Measurements from ENCODE around the gene IFNG-AS1. TPM values are rescaled to one million over a fixed set of nuclear protein-coding genes. Genes with fewer than 3 reads are reported as not detected.

IFNG-AS1 gene
- polyA plus RNA-seq, 2 of the 4 experiments (the other 2 are of a cell fraction) = not detected

DNA sequence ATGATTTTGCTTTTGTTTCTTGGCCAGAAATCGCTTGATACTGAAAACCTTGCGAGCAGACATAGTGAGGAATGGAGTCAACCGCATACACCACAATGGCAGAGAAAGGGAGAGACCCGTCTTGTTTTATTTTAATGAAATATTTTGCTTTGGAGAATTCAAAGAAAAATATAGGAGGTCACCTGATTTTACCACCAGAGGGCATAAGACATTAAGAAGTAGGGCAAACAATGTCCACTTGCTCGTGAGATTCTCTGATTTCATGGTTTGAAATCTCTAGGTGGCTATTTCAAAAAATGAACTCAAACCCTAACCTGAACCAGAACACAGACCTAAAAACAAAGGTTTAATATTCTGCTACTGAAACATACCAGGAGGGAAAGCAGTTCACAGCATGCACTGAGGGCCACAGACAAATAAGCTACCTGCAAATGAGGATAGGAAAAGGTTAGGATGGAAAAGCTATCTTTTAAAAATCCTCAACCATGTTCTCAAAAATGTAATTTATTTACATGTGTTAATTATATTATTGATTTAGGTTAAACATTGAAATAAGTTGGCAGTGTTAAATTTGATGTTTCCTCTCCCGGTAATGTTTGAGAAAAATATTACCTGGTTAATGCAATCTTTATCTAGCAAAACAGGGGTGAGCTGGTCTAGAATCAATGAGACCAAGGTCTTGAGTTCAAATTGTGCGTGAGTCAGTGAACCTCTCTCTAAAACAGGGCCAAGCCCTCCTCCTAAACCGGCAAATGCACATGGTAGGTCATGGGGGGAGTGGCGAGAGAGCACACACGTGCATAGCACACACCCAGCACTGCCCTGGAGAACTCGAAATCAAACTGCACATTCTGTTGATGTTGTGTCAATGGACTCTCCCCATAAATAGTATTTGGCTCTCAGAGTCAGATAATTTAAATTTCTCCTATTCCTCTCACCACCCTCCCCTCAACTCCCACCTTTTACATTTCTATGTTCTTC lies 12.5 kb downstream of the IFNG-AS1 start (continued):
- TF ChIP-seq BHLHE40 (IDR thresholded peaks at IDR 0.05; ENCODE audit: low read depth, low read length) = no peak
- TF ChIP-seq HOXB13 (CRISPR knock-in tag; IDR thresholded peaks at IDR 0.05; ENCODE audit: low read depth) = no peak
- no peak for TF ChIP-seq RARB (CRISPR knock-in tag; IDR thresholded peaks at IDR 0.05)

DNA sequence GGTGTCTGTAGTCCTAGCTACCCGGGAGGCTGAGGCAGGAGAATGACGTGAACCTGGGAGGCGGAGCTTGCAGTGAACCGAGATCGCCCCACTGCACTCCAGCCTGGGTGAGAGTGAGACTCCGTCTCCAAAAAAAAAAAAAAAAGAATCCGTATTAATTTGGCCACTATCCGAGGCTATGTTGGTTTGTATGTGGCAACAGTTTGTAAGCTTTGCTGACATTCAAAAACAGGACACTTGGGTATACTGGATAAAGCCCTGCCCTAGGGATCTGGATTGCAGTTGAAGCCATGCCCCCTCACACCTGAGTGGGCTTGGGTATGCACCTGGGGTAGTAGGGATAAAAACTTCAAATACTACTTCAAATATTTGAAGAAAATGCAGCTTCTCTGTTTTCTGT lies 14.5 kb downstream of the IFNG-AS1 start:
- ChIA-PET CTCF (no interaction called here), POLR2A (no interaction called here)
- Histone ChIP-seq H3K9me3 (no peaks in the 10 kb centered on the region), H3K4me1 (peaks cover 4% of the 10 kb centered on the region; the same call in 1 of the 3 replicates), H3K4me2 (no peak overlapping the region), H3K27ac (no peak overlapping the region), H3K4me3 (no peak overlapping the region)
- ATAC-seq (no peak), FAIRE-seq (no peak), DNase-seq (ENCODE audit: low read depth in 1 of 2, low spot score in 1 of 2) (no peak)
- 60% methylated on average over 8 of the region's 8 CpGs for WGBS (ENCODE audit: missing lambda C conversion rate)
- TF ChIP-seq PHF8 (IDR thresholded peaks at IDR 0.05; ENCODE audit: borderline replicate concordance, low read depth) = no peak

DNA sequence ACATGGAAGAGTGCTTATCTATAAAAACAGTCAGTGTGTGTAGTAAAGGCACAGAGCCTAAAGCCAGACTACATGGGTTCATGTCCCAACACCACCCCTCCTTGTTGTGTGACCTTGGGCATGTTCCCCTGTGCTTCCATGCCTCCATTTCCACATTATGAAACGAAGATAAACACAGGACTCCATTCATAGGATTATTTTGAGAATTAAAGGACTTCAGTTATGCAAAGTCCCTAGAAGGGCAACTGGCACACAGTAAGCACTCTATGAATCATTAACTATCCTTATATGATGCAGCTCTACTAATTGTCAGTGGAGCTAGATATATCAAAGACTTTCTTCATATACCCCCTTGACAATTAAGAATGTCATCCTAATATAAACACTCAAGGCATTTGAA lies 17.8 kb downstream of the IFNG-AS1 start:
- 4% methylated on average over 1 of the region's 1 CpG for WGBS (ENCODE audit: missing lambda C conversion rate)
- ATAC-seq = no peak

More for the DNA sequence above, 17.8 kb downstream of the IFNG-AS1 start:
- no peak for TF ChIP-seq EHMT2 (IDR thresholded peaks at IDR 0.05; ENCODE audit: low read depth)
- no peak for TF ChIP-seq RNF2 (IDR thresholded peaks at IDR 0.05; ENCODE audit: borderline replicate concordance, low read depth)
- TF ChIP-seq, protein P1, sequence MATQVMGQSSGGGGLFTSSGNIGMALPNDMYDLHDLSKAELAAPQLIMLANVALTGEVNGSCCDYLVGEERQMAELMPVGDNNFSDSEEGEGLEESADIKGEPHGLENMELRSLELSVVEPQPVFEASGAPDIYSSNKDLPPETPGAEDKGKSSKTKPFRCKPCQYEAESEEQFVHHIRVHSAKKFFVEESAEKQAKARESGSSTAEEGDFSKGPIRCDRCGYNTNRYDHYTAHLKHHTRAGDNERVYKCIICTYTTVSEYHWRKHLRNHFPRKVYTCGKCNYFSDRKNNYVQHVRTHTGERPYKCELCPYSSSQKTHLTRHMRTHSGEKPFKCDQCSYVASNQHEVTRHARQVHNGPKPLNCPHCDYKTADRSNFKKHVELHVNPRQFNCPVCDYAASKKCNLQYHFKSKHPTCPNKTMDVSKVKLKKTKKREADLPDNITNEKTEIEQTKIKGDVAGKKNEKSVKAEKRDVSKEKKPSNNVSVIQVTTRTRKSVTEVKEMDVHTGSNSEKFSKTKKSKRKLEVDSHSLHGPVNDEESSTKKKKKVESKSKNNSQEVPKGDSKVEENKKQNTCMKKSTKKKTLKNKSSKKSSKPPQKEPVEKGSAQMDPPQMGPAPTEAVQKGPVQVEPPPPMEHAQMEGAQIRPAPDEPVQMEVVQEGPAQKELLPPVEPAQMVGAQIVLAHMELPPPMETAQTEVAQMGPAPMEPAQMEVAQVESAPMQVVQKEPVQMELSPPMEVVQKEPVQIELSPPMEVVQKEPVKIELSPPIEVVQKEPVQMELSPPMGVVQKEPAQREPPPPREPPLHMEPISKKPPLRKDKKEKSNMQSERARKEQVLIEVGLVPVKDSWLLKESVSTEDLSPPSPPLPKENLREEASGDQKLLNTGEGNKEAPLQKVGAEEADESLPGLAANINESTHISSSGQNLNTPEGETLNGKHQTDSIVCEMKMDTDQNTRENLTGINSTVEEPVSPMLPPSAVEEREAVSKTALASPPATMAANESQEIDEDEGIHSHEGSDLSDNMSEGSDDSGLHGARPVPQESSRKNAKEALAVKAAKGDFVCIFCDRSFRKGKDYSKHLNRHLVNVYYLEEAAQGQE (IDR thresholded peaks at IDR 0.05) = no peak
- no peak for TF ChIP-seq CHD4 (IDR thresholded peaks at IDR 0.05; ENCODE audit: borderline replicate concordance)
- TF ChIP-seq CEBPB (IDR thresholded peaks at IDR 0.05) = no peak
- TF ChIP-seq PHF8 (IDR thresholded peaks at IDR 0.05; ENCODE audit: borderline replicate concordance, low read depth) = no peak
- TF ChIP-seq, protein P2, sequence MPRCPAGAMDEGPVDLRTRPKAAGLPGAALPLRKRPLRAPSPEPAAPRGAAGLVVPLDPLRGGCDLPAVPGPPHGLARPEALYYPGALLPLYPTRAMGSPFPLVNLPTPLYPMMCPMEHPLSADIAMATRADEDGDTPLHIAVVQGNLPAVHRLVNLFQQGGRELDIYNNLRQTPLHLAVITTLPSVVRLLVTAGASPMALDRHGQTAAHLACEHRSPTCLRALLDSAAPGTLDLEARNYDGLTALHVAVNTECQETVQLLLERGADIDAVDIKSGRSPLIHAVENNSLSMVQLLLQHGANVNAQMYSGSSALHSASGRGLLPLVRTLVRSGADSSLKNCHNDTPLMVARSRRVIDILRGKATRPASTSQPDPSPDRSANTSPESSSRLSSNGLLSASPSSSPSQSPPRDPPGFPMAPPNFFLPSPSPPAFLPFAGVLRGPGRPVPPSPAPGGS (IDR thresholded peaks at IDR 0.05) = no peak
- no peak for TF ChIP-seq FOSB (CRISPR knock-in tag; IDR thresholded peaks at IDR 0.05)
- no peak for TF ChIP-seq JUNB (IDR thresholded peaks at IDR 0.05)
- no peak for TF ChIP-seq FOXS1 (CRISPR knock-in tag; IDR thresholded peaks at IDR 0.05)
- TF ChIP-seq, protein P3, sequence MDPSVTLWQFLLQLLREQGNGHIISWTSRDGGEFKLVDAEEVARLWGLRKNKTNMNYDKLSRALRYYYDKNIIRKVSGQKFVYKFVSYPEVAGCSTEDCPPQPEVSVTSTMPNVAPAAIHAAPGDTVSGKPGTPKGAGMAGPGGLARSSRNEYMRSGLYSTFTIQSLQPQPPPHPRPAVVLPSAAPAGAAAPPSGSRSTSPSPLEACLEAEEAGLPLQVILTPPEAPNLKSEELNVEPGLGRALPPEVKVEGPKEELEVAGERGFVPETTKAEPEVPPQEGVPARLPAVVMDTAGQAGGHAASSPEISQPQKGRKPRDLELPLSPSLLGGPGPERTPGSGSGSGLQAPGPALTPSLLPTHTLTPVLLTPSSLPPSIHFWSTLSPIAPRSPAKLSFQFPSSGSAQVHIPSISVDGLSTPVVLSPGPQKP (IDR thresholded peaks at IDR 0.05; ENCODE audit: low read depth, low read length) = no peak
- TF ChIP-seq HDAC2 (IDR thresholded peaks at IDR 0.05) = no peak
- TF ChIP-seq MYC (IDR thresholded peaks at IDR 0.05; ENCODE audit: borderline replicate concordance, low read length) = no peak
- TF ChIP-seq, protein P4, sequence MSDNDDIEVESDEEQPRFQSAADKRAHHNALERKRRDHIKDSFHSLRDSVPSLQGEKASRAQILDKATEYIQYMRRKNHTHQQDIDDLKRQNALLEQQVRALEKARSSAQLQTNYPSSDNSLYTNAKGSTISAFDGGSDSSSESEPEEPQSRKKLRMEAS (IDR thresholded peaks at IDR 0.05) = no peak
- TF ChIP-seq, protein P5, sequence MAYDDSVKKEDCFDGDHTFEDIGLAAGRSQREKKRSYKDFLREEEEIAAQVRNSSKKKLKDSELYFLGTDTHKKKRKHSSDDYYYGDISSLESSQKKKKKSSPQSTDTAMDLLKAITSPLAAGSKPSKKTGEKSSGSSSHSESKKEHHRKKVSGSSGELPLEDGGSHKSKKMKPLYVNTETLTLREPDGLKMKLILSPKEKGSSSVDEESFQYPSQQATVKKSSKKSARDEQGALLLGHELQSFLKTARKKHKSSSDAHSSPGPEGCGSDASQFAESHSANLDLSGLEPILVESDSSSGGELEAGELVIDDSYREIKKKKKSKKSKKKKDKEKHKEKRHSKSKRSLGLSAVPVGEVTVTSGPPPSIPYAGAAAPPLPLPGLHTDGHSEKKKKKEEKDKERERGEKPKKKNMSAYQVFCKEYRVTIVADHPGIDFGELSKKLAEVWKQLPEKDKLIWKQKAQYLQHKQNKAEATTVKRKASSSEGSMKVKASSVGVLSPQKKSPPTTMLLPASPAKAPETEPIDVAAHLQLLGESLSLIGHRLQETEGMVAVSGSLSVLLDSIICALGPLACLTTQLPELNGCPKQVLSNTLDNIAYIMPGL (CRISPR knock-in tag; IDR thresholded peaks at IDR 0.05; ENCODE audit: borderline replicate concordance) = no peak
- TF ChIP-seq HOXA7 (CRISPR knock-in tag; IDR thresholded peaks at IDR 0.05) = no peak
- H3K27ac ChIP-seq = no peak overlapping the region
- ChIA-PET POLR2A (no interaction called here), CTCF (no interaction called here)
- DNase-seq (ENCODE audit: low read depth in 1 of 2, low spot score in 1 of 2) (no peak), FAIRE-seq (no peak)
- no peak overlapping the region for H3K4me2 ChIP-seq
- no peaks in the 10 kb centered on the region for H3K9me3 ChIP-seq
- H3K4me1 ChIP-seq = peaks cover 4% of the 10 kb centered on the region; the same call in 1 of the 3 replicates
- no peak overlapping the region for H3K4me3 ChIP-seq
